H9 (cell line): Measurements from ENCODE around the gene RNPEP. TPM values are rescaled to one million over a fixed set of nuclear protein-coding genes. Genes with fewer than 3 reads are reported as not detected.
A peak's percentile ranks its signal among the peaks of the same experiment; 100 is the strongest.

Experiments
- DNase-seq: peaks from one replicate; pipeline ENCODE4 v3.0.0-alpha.2; 2017
- H2AFZ ChIP-seq: one replicate; pipeline ENCODE4 v1.6.1; 2013; ENCODE audit warnings: mild to moderate bottlenecking, low read length, control low read depth, moderate library complexity
- H2AK5ac ChIP-seq: 2 replicates; pipeline ENCODE4 v1.6.1; 2013; ENCODE audit warnings: low read length, control low read depth, mixed read lengths; ENCODE audit not compliant: insufficient read length
- H2BK120ac ChIP-seq: one replicate; pipeline ENCODE4 v1.6.1; 2013; ENCODE audit warnings: low read depth, mild to moderate bottlenecking, low read length, control low read depth, inconsistent platforms; ENCODE audit not compliant: poor library complexity, severe bottlenecking
- H2BK12ac ChIP-seq: 2 replicates; pipeline ENCODE4 v1.6.1; 2013; ENCODE audit warnings: low read length, control low read depth, mixed read lengths, low read depth; ENCODE audit not compliant: insufficient read length
- H2BK15ac ChIP-seq: 2 replicates; pipeline ENCODE4 v1.6.1; 2013; ENCODE audit warnings: low read depth, low read length, control low read depth
- H2BK20ac ChIP-seq: one replicate; pipeline ENCODE4 v1.6.1; 2013; ENCODE audit warnings: low read depth, mild to moderate bottlenecking, low read length, control low read depth, inconsistent platforms; ENCODE audit not compliant: poor library complexity, severe bottlenecking
- H2BK5ac ChIP-seq: 2 replicates; pipeline ENCODE4 v1.6.1; 2013; ENCODE audit warnings: low read length, control low read depth, mixed read lengths; ENCODE audit not compliant: insufficient read length
- H3K14ac ChIP-seq: 2 replicates; pipeline ENCODE4 v1.6.1; 2013; ENCODE audit warnings: low read length, control low read depth; ENCODE audit not compliant: insufficient read depth
- H3K18ac ChIP-seq: 2 replicates; pipeline ENCODE4 v1.6.1; 2013; ENCODE audit warnings: low read depth, mild to moderate bottlenecking, mixed read lengths, low read length, control low read depth; ENCODE audit not compliant: insufficient read length
- H3K23ac ChIP-seq: 2 replicates; pipeline ENCODE4 v1.6.1; 2013; ENCODE audit warnings: low read length, control low read depth, mixed read lengths, low read depth; ENCODE audit not compliant: insufficient read length
- H3K23me2 ChIP-seq: 2 replicates; pipeline ENCODE4 v1.6.1; 2013; ENCODE audit warnings: low read depth, mild to moderate bottlenecking, mixed read lengths, low read length, control low read depth; ENCODE audit not compliant: insufficient read length, poor library complexity, severe bottlenecking
- H3K27ac ChIP-seq: 2 replicates; pipeline ENCODE4 v1.5.1; 2013; ENCODE audit warnings: low read length, control low read depth, mixed read lengths, low read depth; ENCODE audit not compliant: insufficient read length
- H3K27me3 ChIP-seq: 2 replicates; pipeline ENCODE4 v1.6.1; 2013; ENCODE audit warnings: low read length, control low read depth, inconsistent platforms; ENCODE audit not compliant: insufficient read depth
- H3K4ac ChIP-seq: 2 replicates; pipeline ENCODE4 v1.6.1; 2013; ENCODE audit warnings: low read depth, mild to moderate bottlenecking, control low read depth, inconsistent platforms, low read length, moderate library complexity
- H3K4me1 ChIP-seq: 2 replicates; pipeline ENCODE4 v1.6.1; 2013; ENCODE audit warnings: low read length, control low read depth, inconsistent platforms; ENCODE audit not compliant: insufficient read depth
- H3K4me2 ChIP-seq: 2 replicates; pipeline ENCODE4 v1.6.1; 2013; ENCODE audit warnings: low read length, control low read depth, mixed read lengths; ENCODE audit not compliant: insufficient read length, insufficient read depth
- H3K56ac ChIP-seq: 2 replicates; pipeline ENCODE4 v1.6.1; 2013; ENCODE audit warnings: low read depth, mild to moderate bottlenecking, mixed read lengths, low read length, control low read depth; ENCODE audit not compliant: insufficient read length
- H3K79me1 ChIP-seq: 2 replicates; pipeline ENCODE4 v1.6.1; 2013; ENCODE audit warnings: low read depth, mild to moderate bottlenecking, moderate library complexity, low read length, control low read depth, inconsistent platforms; ENCODE audit not compliant: insufficient read depth, poor library complexity, severe bottlenecking
- H3K79me2 ChIP-seq: 2 replicates; pipeline ENCODE4 v1.6.1; 2013; ENCODE audit warnings: low read length, control low read depth, inconsistent platforms; ENCODE audit not compliant: insufficient read depth
- H3K9ac ChIP-seq: 2 replicates; pipeline ENCODE4 v1.6.1; 2013; ENCODE audit warnings: low read length, control low read depth, mixed read lengths; ENCODE audit not compliant: insufficient read length; ENCODE audit errors: extremely low read depth
- H3K9me3 ChIP-seq: one replicate; pipeline ENCODE4 v1.6.1; 2013; ENCODE audit warnings: low read depth, low read length, inconsistent platforms; ENCODE audit not compliant: control insufficient read depth
- H3T11ph ChIP-seq: one replicate; pipeline ENCODE4 v1.6.1; 2013; ENCODE audit warnings: mild to moderate bottlenecking, low read length, control low read depth, inconsistent platforms
- H4K20me1 ChIP-seq: one replicate; pipeline ENCODE4 v1.6.1; 2013; ENCODE audit not compliant: control insufficient read depth, insufficient read length, insufficient read depth
- H4K5ac ChIP-seq: 2 replicates; pipeline ENCODE4 v1.6.1; 2013; ENCODE audit warnings: low read depth, mild to moderate bottlenecking, mixed read lengths, low read length, control low read depth; ENCODE audit not compliant: insufficient read length
- H4K8ac ChIP-seq: replicated peaks from 2 replicates; pipeline ENCODE4 v1.6.1; 2013; ENCODE audit warnings: low read length, control low read depth, mixed read lengths, low read depth; ENCODE audit not compliant: insufficient read length
- H4K91ac ChIP-seq: 2 replicates; pipeline ENCODE4 v1.6.1; 2013; ENCODE audit warnings: low read depth, mild to moderate bottlenecking, moderate library complexity, mixed read lengths, low read length, control low read depth; ENCODE audit not compliant: insufficient read length
- H3K27ac Mint-ChIP-seq, 3 experiments: 2 replicates in 2 of 3; 3 replicates in 1 of 3; pipeline ENCODE4 v1.8.0; 2020 to 2021; ENCODE audit warnings: mixed read lengths in 3 of 3, mild to moderate bottlenecking in 1 of 3, moderate library complexity in 1 of 3
- H3K27me3 Mint-ChIP-seq: 2 replicates; pipeline ENCODE4 v1.8.0; 2021; ENCODE audit warnings: low read depth, mild to moderate bottlenecking, moderate library complexity, mixed read lengths
- H3K36me3 Mint-ChIP-seq, 3 experiments: 2 replicates in 2 of 3; 3 replicates in 1 of 3; pipeline ENCODE4 v1.8.0; 2020 to 2021; ENCODE audit warnings: low read depth in 3 of 3, mixed read lengths in 3 of 3; ENCODE audit not compliant: insufficient read depth in 1 of 3
- H3K4me1 Mint-ChIP-seq, 2 experiments: 2 replicates each; pipeline ENCODE4 v1.8.0; 2020; ENCODE audit warnings: mixed read lengths in 2 of 2
- H3K4me3 Mint-ChIP-seq, 2 experiments: 2 replicates in 1 of 2; 3 replicates in 1 of 2; pipeline ENCODE4 v1.8.0; 2020 to 2021; ENCODE audit warnings: mild to moderate bottlenecking in 2 of 2, mixed read lengths in 2 of 2, moderate library complexity in 1 of 2
- H3K9me3 Mint-ChIP-seq, 2 experiments: 2 replicates in 1 of 2; 3 replicates in 1 of 2; pipeline ENCODE4 v1.8.0; 2020; ENCODE audit warnings: mild to moderate bottlenecking in 2 of 2, mixed read lengths in 2 of 2, moderate library complexity in 1 of 2
- CTCF ChIP-seq: fragments of 200-600 bp; sonication (generic); conservative IDR thresholded peaks from 3 replicates; pipeline ENCODE4 v1.8.0; 2021; ENCODE audit warnings: antibody characterized with exemption, mild to moderate bottlenecking
- WGBS: extraction: QIAGEN DNeasy Blood & Tissue Kit; methylation state at CpG from one replicate; pipeline ENCODE4 v1.1.7; 2013; ENCODE audit warnings: missing lambda C conversion rate, low lambda C conversion rate, mixed read lengths; ENCODE audit not compliant: insufficient read length; ENCODE audit errors: extremely low coverage; 5-methylcytosine and 5-hydroxymethylcytosine counted together
- total RNA-seq: library from RNA; stranded (reverse); gene quantifications from 2 replicates; pipeline ENCODE4 v1.2.1, GENCODE V29; 2021

Gene RNPEP
- total RNA-seq, 1 experiment from 2014 or later = 49.9 TPM

- Histone ChIP-seq H4K91ac (no peak overlapping the region), H2AFZ (no peak overlapping the region), H3K79me2 (no peaks in the 10 kb centered on the region), H3K9me3 (no peaks in the 10 kb centered on the region), H3K23me2 (no peaks in the 10 kb centered on the region), H3K23ac (no peak overlapping the region), H4K8ac (no peak overlapping the region), H3K4me1 (no peaks in the 10 kb centered on the region), H2BK5ac (no peak overlapping the region), H4K5ac (no peak overlapping the region), H3K27ac (no peak overlapping the region), H3K4ac (no peak overlapping the region), H3K4me2 (no peak overlapping the region), H2BK20ac (no peak overlapping the region), H4K20me1 (no peaks in the 10 kb centered on the region), H3K79me1 (no peaks in the 10 kb centered on the region), H3K14ac (no peak overlapping the region), H3T11ph (no peak overlapping the region), H3K9ac (no peak overlapping the region), H2BK15ac (no peak overlapping the region), H3K27me3 (no peaks in the 10 kb centered on the region; the same call in 1 of the 2 replicates), H2BK12ac (no peak overlapping the region), H3K56ac (no peak overlapping the region), H2BK120ac (no peak overlapping the region), H2AK5ac (no peak overlapping the region), H3K18ac (no peak overlapping the region)
- no peak for DNase-seq
- Mint-ChIP-seq H3K4me3 (no peak overlapping the region), H3K27ac (peak overlapping the region in 1 of 3 experiments; percentile 33; a peak in 1 of 7 replicates), H3K27me3 (peaks cover 2% of the 10 kb centered on the region; the same call in 1 of the 2 replicates), H3K9me3 (no peaks in the 10 kb centered on the region), H3K4me1 (no peaks in the 10 kb centered on the region), H3K36me3 (no peaks in the 10 kb centered on the region)
- no CpG with 5 or more reads among the region's 3 CpGs for WGBS
- no peak for TF ChIP-seq CTCF
Measured at GRCh38 chr1:202046227-202046626, 63.8 kb downstream of the RNPEP start.
